NCI-H1417 (cell line): ENCODE data around the gene SYNGR2.
"Not testable (repeated sequence)": the region's sequence is repeated elsewhere in the genome, so short reads cannot be mapped to it uniquely, and the experiment has no call there.

ENCODE experiments used
- DNase-seq, 3 experiments: peaks; one replicate each; lab custom pipeline; 2025; lab: John Stamatoyannopoulos, UW

Gene SYNGR2

DNA sequence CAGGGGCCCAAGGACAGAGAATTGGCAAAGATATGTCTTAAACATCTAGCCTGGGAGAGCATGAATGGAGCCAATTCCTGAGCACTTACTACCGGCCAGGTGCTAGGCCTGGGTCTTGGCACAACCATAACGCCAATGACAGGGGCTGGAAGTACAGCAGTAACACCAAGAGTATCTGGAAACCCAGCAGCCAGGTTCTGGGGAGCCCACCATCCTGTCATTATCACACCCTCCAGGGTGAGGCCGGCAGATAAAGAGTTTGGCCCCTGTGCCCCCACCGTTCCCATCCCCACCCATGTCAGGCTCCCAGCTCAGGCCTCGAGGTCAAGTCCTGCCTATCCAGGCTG lies 38.3 kb upstream of the SYNGR2 start:
- DNase-seq: no peak

DNA sequence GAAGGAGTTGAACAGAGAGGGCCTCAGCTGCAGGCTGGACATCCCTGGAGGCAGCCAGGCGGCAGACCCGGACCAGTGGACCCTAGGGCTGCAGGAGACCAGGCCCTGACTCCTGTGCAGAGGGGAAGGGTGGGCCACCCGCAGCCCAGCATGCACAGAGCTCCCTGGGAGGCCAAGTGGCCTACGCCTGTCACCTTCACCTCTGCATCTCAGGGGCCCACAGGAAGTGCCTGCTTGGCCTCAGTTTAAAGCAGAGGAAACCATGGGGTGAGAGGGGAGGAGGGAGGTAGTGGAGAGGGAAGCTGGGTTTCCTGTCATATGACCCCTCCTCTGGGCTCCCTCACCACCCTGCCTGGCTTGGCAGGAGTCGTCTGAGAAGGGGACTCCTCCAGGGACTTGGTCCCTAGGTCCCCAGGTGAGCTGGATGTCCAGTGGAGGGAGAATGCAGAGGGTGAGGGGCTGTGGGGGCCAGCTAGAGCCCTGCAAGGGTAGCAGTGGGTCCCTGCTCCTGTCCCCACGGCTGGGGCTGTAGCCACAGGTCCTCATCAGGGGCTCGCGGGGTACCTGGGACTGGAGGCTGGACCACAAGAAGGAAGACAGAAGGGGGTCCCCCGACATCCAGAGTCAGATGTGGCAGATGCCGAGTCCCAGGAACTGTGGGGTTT lies 37.8 kb upstream of the SYNGR2 start, which contains the start of gene TMC8:
Gene TMC8, plus strand, starts transcription at position 335 of the 665 bp plus-strand sequence. CDS start 818 bp downstream, outside the sequence.
- DNase-seq: peak in 1 of 3 experiments; percentile 19

DNA sequence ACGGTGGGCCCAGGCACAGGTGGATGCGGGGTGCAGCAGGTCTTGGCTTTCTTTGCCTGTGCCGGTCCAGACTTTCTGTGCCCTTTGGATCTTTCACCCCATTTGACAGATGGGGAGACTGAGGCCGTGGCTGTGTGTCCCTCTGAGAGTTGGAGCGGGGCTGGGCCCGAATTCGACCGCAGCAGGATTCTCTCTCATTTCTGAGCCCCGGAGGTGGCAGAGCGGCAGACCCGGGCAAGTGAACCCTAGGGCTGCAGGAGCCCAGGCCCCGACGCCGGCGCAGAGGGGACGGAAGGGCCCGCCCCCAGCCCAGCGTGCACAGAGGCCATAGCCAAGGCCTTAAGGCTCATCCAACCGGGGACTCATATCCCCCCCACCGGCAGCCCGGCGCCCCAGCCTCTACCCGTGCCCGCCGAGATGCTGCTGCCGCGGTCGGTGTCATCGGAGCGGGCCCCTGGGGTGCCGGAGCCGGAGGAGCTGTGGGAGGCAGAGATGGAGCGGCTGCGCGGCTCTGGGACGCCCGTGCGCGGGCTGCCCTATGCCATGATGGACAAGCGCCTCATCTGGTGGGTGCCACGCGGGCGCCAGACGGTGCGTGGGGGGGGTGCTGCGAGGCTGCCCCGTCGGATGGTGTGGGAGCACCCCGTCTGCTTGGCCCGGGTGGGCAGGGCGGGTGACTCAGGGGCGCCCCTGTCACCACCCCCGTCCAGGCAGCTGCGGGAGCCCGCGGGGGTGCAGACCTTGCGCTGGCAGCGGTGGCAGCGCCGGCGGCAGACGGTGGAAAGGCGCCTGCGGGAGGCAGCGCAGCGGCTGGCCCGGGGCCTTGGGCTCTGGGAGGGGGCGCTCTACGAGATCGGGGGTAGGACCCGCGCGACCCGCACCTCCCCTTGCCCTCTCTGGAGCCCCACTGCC lies 37.0 kb upstream of the SYNGR2 start:
- peak in 2 of 3 experiments; percentile 33 to 43 for DNase-seq

DNA sequence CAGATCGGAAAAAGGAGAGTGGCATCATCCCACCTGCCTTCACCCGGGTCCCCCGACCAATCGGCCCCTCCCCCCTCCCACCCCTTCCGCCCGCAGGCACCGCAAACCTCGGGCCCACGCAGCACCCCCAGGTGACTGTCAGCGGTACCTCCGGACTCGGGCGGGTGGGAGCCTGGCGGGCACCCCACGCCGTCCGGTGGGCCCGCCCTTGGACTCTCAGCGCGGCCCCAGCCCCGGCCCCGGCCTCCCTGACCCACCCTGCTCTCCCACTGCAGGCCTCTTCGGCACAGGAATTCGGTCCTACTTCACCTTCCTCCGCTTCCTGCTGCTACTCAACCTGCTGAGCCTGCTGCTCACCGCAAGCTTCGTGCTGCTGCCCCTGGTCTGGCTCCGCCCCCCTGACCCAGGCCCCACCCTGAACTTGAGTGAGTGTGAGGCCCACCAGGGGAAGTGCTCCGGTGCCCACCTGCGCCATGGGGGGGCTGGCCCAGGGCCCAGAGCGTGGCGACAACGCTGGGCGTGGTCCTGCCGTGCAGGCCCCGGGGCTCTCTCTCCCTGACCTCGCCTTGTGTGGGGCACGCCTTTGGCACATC lies 36.2 kb upstream of the SYNGR2 start:
- DNase-seq: peak in 2 of 3 experiments; percentile 34 to 43

DNA sequence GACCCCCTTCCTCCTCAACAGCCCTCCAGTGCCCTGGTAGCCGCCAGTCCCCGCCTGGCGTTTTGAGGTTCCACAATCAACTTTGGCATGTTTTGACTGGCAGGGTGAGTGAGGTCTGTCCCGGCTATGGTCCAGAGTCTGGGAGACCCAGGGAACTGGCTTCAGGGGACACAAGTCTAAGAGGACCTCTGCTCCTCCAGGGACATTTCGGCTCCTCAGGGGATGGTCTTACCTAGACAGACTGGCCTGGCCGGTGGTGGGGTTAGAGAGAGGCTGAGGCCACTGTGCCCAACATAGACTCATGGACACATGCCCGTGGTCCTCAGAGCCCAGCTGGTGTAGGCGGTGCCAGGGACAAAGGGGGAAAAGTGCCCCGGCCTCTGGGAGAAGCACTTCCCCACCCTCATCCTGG lies 35.6 kb upstream of the SYNGR2 start:
- DNase-seq: no peak

DNA sequence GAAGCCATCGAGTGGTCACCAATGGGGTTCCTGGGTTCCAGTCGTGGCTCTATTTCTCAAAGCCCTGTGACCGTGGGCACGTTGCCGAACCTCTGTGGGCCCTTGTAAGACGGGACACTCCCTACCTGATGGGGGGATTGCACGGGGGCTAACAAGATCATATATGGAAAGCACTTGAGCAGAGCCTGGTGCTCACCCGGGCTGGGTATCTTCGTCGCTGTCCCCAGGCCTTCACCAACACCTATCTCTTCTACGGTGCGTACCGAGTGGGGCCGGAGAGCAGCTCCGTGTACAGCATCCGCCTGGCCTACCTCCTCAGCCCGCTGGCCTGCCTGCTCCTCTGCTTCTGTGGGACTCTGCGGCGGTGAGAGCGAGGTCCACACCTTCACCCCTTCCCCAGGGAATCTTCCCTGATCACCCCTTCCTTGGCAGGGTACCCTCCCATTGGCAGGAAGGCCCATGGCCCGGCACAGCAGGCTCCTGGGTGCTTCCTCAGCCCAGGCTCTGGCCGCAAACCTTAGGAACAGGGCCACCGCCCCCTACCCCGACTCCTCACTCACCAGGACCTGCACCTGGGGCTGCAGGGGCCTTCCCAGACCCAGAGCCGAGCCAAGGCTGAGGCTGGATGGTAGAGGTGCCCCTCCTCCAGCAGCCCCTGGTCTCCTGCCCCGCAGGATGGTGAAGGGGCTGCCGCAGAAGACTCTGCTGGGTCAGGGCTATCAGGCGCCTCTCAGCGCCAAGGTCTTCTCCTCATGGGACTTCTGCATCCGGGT lies 35.0 kb upstream of the SYNGR2 start:
- DNase-seq: no peak

DNA sequence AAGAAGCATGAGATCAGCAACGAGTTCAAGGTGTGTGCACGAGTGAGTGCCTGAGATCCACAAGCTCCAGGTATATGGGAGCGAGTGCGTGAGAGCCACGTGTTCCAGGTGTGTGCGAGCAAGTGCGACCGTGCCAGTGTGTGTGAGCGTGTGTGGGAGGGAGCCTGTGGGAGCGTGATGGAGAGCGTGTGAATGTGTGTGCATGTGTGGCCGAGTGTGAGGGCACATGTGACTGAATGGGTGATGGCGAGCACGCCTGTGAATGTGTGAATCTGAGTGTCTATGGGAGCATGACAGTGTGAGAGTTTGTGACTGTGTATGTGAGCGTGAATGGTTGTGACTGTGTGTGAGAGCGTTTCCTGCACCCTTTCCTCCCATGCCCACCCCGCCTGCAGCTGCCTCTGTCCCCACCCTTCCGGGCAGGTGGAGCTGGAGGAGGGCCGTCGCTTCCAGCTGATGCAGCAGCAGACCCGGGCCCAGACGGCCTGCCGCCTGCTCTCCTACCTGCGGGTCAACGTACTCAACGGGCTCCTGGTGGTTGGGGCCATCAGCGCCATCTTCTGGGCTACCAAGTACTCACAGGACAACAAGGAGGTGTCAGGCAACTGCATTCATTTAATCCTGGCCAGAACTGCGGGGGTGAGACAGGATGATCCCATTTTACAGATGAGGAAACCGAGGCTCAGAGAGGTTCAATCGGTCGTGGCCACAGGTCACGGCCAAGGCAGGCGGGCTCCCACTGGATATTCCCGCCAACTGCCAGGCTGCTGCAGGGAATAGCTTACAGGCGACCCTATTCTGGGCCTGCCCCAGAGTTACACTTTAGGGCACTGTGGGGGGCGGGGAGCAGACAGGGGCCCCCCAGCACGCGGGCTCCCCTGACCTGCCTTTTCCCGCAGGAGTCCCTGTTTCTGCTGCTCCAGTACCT lies 34.1 kb upstream of the SYNGR2 start:
- DNase-seq: peak; percentile 33 to 66 (median 54)

DNA sequence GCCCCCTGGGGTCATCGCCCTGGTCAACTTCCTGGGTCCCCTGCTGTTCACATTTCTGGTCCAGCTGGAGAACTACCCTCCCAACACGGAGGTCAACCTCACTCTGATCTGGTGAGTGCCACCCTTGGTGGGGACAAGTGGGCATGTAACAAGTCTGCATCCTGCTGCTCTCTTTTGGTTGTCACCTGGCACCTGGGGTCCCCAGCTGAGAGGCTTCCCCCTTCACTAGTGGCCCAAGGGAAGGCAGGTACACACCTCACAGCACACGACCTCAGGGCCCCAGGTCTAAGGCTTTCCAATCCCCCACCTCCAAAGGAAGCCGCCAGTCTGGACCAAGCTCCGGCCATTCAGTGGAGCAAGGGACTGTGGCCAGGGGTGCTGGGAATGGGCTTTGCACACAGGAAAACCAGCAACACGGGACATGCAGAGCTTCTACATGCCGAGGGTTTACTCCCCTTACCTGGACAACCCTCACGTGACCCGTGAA lies 33.4 kb upstream of the SYNGR2 start:
- DNase-seq: no peak

DNA sequence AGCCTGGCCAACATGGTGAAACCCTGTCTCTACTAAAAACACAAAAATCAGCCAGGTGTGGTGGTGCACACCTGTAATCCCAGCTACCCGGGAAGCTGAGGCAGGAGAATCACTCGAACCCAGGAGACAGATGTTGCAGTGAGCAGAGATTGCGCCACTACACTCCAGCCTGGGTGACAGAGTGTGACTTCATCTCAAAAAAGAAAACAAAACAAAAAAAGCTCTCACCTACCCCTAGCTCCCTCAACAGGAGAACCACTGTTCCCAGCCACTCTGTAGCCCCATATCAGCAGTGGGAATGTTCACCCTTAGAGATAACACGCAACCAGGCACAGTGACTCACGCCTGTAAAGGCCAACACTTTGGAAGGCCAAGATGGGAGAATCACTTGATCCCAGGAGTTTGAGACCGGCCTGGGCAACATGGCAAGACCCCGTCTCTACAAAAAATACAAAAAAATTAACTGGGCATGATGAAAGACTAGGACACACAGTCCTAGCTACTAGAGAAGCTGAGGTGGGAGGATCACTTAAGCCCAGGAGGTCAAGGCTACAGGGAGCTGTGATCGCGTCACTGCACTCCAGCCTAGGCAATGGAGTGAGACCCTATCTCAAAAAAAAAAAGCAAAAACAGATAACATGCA lies 32.4 kb upstream of the SYNGR2 start:
- no peak for DNase-seq

DNA sequence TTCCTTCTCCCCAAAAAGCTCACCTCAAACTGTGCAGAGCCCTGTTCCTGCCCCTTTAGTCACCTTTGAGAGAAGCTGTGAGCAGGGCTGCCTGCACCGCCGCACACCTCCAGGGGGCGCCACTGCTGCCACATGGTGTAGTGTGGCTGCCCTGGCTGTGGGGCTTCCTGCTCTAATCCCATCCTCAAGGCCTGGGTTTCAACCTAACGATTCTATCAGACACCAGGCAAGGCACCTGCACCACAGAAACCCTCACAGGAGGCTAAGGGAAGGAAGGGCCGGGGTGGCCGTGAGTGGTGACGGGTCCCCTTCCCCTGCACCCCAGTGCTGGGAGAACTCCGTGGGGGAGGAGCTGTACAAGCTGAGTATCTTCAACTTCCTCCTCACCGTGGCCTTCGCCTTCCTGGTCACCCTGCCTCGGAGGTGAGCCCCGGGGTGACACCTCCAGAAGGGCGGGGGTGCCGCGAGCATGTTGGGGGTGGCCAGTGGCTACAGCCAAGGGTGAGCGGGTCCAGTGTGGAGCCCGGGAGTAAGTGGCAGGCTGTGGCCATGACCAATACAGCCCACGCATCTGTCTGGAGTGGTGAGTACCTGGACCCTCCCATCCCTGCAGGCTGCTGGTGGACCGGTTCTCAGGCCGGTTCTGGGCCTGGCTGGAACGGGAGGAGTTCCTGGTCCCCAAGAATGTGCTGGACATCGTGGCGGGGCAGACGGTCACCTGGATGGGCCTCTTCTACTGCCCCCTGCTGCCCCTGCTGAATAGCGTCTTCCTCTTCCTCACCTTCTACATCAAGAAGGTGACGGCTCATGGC lies 30.8 kb upstream of the SYNGR2 start:
- no peak for DNase-seq

DNA sequence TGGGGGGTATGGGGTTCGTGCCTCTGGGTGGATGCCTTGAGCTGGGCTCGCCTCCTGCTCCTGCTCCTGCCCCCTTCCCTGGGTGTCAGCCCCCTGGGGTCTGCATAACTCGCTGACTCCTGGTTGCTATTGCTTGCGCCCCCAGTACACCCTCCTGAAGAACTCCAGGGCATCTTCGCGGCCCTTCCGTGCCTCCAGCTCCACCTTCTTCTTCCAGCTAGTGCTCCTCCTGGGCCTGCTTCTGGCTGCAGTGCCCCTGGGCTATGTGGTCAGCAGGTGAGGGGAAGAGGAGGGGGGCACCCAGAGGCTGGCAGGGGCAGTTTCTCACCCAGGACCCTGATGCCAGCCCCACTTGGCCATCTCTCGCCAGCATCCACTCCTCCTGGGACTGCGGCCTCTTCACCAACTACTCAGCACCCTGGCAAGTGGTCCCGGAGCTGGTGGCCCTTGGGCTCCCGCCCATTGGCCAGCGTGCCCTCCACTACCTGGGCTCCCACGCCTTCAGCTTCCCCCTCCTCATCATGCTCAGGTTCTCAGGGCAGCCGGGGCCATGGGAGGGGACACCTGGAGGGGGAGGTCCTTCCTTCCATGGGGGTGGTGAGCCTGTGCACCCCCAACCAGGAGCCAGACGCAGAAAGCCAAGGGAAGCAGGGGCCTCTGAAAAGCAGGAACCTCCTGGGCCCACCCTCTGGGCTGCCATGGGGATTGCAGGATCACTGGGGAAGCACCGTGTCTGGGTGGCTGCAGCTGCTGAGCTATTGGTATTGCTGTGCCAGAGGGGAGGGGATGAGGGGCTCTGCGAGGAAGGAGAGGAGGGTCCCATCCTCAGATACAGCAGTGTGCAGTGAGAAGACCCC lies 29.9 kb upstream of the SYNGR2 start:
- DNase-seq: no peak

DNA sequence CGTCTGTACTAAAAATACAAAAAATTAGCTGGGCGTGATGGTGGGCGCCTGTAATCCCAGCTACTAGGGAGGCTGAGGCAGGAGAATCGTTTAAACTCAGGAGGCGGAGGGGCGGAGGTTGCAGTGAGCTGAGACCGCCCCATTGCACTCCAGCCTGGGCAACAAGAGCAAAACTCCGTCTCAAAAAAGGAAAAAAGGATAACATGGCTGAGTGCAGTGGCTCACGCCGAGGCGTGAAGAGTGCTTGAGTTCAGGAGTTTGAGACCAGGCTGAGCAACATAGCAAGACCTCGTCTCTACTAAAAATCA lies 28.6 kb upstream of the SYNGR2 start:
- not testable (repeated sequence) for DNase-seq

DNA sequence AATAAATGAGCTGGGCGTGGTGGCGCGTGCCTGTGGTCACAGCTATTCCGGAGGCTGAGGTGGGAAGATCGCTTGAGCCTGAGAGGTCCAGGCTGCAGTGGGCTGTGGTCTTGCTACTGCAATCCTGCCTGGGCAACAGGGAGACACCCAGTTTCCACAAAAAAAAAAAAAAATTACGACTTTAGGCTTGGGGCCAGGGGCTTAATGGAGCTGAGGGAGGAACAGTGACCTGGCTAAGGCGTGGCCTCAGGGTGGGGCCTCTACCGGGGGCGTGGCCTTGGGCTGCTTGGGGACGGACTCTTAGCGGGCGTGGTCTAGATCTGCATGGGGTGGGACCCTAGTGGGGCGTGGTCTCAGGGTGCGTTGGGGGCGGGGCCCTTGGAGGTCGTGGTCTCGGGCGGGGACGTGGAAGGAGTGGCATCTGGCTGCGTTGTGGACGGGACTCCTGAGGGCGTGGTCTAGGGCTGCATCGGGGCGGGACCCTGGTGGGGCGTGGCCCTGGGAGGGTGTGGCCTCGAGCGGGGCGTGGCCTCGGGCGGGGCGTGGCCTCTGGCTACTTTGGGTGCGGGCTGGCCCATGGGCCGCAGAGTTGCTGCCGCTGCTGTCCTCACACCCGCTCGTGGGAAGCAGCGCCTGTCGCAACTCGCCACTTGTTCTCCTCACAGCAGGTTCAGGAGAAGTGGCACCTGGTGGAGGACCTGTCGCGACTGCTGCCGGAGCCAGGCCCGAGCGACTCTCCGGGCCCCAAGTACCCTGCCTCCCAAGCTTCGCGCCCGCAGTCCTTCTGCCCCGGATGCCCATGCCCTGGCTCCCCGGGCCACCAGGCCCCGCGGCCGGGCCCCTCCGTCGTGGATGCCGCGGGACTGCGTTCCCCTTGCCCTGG lies 28.0 kb upstream of the SYNGR2 start:
- DNase-seq: peak; percentile 68 to 93 (median 86)

DNA sequence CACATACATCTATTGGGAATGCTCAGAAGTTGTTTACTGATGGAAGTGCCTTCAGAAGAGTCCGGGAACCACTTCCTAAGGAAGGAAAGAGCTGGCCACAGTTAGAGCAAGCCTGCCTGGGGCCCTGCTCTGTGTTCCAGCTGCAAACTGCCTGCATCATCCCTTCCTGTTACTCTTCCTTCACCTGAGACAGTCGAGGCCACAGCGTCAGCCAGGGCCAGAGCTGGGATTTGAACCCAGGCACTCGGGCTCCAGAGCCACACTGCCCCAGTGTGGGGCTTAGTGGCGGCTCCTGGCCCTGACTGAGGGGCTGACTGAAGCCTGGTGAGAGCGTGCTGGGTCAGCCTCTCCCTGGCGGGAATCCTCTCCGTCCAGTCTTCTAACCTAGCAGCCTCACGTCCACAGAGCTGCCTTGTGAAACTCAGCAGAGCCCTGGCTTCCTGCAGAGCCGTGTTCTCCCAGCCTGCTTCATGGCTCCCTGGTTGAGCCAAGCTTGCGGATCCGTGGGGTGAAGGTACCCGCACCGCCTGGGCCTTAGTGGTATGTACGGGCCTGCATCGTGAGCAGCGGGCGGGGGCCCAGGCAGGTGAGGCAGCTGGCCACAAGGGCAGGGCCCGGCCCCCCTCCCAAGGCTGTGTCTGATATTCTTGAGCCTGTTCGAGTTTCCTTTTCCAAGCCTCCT lies 26.8 kb upstream of the SYNGR2 start:
- no peak for DNase-seq

DNA sequence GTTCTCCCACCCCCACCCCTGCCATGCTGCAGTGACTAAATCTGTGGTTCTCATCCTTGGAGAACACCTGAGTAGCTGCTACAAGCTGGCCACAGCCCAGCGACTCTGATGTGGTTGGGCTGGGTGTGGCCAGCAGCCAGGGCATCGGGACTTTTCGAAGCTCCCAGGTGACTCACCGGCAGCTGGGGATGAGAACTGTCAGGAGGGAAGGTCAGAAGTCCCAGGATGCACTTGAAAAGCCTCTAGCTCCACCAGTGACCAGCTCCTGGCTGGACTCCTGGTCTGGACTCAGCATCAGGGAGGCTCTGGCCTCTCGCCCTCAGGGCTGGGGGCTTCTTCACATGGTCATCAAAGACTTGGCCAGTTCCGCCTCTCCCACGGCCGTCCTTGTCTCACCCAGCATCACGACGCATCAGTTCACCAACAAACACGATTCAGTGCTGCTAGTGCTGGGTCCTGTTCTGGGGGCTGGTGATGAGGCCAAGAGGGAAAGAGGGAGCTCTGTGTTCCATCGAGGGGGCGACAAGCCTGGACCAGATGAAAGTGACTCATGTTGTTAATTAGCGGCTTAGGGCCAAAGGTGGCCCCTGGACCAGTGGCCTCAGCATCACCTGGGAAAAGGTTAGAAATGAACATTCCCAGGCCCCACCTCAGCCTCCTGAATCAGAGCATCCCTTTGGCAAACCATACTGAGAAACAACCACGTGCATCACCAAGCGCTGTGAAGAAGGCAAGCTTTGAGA lies 26.1 kb upstream of the SYNGR2 start:
- DNase-seq: peak in 1 of 3 experiments; percentile 30
